Raji (cell line): ENCODE data around the gene FAM170A.

Experiments used
- POLR2A ChIP-seq: IDR thresholded peaks from 2 replicates; pipeline ENCODE4 v1.6.1; 2011; ENCODE audit warnings: low read depth, low read length, control low read depth; ENCODE audit not compliant: insufficient read depth

Gene FAM170A, protein sequence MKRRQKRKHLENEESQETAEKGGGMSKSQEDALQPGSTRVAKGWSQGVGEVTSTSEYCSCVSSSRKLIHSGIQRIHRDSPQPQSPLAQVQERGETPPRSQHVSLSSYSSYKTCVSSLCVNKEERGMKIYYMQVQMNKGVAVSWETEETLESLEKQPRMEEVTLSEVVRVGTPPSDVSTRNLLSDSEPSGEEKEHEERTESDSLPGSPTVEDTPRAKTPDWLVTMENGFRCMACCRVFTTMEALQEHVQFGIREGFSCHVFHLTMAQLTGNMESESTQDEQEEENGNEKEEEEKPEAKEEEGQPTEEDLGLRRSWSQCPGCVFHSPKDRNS

DNA sequence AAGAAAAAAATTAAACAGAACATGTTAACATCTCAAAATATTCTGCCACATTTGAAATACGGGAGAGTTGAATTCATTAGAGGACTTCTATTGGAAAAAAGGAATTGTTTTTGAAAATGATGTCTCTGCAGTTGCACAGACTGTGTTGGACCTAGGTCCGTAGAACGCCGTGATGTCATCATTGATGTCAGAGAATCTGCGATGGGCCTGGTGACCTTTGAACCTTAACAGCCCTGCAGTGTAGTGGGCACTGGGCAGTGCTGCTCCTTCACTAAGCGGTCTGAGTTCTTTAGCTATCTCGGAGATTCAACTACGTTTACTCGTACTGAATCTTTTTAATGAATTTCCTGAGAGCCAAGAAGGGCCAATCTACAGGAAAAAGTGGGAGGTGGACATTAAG lies at the start of gene FAM170A:
FAM170A (plus strand) TSS at position 220 of the 400 bp plus-strand sequence. CDS start 211 bp downstream, outside the sequence.
- no peak for TF ChIP-seq POLR2A

DNA sequence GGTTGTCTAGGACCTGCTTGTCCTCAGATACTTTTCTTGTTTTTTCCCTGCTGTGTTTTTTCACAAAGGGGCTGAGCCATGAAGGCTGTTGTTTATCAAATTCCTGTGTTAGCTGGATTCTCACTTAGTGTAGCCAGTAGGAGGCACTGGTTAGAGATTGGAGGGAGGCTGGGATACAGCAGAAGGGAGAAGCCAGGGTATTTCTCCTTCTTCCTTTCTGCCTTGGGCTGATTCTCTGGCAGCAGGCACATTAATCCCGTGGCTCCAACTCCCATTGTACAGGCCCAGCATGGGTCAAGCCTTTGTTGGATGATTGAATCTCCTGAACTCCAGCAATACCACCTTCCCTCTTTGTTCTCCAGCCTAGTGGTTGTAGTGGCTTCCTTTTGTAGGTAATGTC lies 46.4 kb upstream of the FAM170A start:
- no peak for TF ChIP-seq POLR2A

DNA sequence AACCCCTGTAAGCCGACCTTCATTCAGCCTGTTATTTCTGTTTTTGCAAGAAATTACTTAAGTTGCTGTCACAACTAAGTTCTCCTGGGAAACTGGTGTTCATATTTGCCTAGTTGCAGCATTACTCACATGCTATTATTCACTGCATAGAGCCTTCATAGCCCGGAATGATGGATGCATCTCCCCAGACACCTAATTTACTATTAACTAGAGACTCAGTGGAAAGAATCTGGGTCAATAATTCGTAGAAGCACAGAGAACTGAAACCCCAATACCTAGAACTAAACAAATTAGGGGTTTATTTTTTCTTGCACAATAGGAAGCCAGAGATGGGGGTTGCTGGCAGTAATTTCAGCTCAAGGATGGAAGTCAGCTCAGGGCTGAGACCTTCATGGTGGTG lies 45.7 kb upstream of the FAM170A start:
- no peak for TF ChIP-seq POLR2A

DNA sequence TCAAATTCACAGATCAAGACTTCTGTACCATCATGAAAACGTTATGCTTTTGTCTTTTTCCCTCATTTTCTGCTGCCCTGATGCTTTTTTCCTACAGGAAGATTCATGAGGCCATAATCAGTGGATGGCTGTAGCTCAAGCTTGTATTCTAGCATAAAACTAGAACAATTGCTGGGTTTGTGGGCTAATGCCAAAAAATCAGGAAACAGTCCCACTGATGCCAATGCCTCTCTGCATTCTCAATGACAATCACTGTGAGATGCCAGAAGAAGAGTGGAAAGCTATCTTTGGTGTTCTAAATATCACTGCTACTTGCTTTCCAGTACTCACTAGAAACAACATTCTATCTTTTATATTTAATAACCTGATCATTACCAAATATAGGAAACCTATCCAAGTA lies 33.3 kb upstream of the FAM170A start:
- TF ChIP-seq POLR2A = no peak

DNA sequence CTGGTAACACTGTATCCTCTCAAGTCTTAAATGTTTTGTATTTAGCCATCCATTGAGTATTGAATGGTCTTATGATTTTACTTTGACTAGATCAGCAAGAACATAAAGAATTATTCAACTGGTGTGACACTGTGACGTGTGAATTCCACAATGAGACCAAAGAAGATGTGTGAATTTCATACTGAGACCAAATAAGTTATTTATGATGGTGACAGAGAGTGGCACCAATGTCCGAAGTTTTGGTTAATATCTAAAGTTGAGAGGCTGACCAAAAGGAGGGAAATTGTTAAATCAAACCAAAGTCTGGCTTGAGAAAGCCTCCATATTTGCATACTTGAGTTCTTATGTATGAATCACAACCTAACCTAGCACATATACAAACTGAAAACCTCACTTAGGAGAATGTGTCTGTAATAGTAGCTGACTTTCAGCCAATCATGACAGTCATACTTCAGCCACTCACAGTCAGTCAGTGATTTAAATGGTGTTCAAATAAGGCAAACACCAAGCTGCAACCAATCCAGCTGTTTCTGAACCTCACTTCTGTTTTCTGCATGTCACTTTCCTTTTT lies 31.5 kb upstream of the FAM170A start:
- no peak for TF ChIP-seq POLR2A

DNA sequence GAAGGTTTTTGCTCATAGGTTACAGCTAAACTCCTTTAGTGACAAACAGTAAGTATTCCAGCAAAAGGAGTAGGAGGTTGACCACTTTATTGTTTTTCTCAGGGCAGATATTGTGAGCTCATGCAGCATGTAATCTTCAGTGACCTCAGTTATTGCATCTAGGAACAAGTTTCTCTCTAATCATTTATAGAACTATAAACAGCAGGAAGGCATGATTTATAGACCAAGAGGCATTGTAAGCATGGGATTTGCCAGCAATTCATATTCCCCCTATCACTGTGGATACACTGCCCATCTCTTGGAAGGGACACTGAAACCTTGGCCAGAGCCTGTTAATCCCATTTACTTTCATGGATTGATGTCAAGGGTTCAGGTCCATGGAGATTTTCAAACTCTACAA lies 15.4 kb upstream of the FAM170A start:
- TF ChIP-seq POLR2A = no peak

DNA sequence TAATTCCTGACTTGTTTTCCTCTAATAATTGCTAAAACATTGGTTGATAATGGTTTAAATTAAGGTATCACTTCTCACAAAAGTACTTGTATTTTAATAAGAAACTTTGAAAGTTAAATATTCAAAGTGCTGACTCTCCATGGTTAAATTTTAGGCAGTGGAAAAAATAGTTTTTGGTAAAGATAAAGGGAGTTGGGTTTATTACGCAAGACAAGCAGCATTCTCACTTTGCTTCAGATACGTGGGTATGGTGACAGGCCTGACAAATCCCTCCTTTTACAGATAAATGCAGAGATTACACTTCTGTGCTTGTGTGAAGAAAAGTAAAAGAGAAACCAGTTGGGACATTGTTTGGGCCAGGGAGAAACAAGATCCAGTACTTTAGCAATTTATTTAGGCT lies 14.5 kb upstream of the FAM170A start:
- no peak for TF ChIP-seq POLR2A

DNA sequence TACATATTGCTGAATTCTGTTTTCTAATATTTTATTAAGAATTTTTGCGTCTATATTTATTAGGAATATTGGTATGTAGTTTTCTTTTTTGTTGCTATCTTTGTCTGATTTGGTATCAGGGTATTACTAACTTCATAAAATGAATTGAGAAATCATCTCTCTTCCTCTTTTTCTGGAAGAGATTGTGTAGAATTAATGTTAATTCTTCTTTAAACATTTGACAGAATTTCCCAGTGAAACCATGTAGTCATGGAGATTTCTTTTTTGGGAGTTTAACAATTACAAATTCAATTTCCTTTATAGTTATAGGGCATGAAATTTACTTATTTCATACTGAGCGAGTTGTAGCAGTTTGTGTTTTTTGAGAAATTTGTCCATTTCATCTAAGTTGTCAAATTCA lies 3.3 kb upstream of the FAM170A start:
- TF ChIP-seq POLR2A = no peak

DNA sequence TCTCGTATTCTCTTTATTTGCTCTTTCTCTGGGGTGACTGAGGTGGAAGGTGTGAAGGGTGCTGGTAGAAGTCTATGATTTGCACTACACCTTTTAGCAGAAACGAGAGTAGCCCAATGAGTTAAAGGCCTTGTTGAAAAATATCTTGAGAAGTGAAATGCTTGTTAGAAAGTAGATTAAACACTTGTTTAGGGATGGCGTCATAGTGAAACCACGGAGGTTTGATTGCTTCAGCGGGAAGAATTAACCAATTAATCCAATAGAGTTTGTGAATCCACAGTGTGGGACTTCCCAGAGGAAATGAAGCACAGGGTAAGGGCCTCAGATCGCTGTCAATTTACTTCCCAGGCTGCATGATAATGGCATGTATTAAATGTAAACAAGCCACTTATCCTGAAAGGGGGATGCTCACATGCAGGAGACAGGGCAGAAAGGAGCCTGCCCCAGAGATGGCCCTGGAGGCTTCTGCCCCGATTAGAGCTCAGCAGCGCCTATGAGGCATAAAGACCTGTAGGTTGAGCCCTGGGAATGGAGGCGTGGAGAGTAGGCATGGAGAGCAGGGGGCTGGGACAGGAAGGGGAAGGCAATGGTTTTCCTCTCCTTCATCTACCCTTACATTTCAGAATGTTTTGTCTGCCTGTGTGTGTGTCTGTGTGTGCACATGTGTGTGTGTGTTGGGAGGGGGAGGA lies 1.5 kb downstream of the FAM170A start:
- no peak for TF ChIP-seq POLR2A

DNA sequence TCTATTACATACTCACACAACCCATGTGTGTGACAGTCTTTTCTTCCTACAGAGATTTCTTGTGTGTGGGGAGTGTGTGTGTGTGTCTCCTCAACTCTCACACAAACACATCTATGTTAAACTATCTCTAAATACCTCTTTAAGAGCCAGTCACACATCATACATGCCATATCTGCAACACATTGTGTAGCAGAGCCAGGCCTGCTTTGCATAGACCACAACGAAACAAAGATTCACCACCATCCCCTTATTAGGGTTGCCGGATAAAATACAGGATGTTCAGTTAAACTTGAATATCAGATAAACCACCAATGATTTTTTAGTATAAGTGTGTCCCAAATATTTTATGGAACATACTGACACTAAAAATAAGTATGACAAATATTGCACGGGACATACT lies 2.3 kb downstream of the FAM170A start:
- no peak for TF ChIP-seq POLR2A

DNA sequence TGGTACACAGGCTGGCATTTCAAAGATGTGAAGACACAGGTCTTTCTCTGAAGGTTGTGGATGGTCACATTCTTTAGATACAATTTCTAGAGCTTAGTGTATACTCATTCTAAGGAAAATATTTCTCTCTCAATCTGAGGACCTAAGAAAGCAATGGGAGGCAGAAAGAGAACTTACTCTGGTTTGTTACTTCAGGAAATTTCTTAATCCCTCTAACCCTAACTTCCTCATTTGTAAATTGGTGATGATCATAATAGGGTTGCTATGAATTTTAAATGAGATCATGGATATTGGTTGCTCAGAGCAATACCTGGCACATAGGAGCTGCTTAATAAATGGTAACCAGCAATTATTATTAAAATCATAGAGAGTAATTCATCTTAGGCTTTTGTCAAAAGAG lies 22.1 kb downstream of the FAM170A start:
- TF ChIP-seq POLR2A = no peak

DNA sequence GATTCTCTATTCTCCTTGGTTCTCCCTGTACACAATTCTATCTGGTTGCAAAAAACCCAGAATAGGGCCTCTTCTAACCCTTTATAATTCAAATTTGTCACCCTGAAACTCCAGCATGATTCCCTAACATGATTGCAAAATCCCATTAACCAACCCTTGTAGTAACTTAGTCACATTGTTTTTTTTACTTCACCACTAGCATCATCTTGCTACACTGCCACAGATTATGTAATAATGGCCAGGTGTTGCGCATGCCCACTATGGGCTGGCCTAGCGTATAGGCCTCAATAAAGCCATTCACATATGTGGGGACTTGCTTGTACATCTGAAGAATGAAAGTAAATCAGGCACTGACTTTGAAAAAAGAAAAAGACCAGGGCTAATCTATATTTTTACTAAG lies 25.7 kb downstream of the FAM170A start:
- no peak for TF ChIP-seq POLR2A

DNA sequence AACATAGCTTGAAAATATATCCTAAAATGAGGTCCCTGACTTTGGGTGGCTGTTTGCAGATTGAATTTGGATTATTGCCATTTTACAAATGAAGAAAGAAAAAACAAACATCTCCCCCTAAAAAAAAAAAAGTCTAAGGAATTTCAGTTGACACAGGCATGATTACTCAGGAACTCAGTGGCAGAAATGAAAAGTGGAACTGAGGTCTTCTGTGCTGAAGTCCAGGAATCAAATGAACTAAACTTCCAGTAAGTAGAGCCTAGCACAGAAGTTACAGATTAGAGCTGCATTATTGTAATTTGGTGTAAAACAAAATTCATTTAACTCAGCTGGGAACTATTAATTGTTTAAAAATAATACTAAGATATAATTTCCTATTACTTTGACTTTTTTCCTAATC lies 26.7 kb downstream of the FAM170A start:
- no peak for TF ChIP-seq POLR2A

DNA sequence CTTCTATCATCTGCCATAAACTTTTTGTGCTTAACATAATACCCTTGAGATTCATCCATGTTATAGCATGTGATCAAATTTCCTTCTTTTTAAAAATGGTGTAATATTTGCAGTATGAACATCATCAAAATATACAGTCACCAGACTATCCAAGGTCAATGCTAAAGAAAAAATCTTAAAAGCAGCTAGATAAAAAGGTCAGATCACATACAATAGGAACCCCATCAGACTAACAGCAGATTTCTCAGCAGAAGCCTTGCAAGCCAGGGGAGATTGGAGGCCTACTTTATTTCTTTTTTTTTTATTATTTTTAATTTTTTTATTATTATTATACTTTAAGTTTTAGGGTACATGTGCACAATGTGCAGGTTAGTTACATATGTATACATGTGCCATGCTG lies 37.2 kb downstream of the FAM170A start:
- no peak for TF ChIP-seq POLR2A

DNA sequence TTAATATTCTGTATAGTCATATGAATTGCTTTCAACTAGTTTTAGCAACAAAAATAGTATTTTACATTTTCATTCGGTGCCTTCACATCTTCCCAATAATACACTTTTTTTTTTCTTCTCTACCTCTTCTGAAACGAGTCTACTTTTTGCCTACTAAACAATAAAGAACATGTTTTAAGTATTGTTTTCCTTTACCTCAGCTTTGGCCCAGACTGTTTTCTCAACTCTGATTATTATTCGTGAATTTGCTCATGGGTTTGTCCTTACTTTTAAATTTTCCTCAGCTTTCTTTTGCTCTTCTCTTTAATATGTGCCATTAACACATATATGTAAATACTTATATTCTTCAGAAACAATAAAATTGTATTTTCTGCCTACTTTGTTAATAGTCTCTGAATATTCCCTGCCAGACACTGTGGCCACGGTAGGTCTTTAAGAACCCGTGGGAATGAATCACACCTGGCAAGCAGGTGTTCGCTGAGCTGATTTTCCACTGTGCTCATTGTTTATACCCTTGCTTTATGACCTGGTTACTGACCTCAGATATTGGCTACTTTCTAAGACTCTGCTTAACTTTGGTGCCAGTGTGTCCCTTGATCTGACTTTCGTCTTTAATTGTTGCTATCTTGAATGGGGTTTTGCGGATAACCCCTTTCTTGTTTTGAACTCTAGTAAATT lies 49.1 kb downstream of the FAM170A start:
- TF ChIP-seq POLR2A = no peak

DNA sequence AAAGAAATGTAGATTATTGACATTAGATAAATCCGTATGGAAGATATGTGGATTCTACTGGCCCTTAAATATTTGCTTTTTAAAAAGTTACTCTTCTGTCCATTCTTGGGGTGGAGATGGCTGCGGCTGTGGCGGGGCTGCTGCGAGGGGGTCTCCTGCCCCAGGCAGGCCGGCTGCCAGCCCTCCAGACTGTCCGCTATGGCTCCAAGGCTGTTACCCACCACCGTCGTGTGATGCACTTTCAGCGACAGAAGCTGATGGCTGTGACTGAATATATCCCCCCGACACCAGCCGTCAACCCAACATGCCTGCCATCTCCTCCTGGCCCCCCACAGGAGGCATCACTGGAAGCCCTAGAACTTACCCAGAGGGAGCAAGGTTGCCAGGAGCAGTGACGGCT lies 50.7 kb downstream of the FAM170A start:
- TF ChIP-seq POLR2A = no peak

DNA sequence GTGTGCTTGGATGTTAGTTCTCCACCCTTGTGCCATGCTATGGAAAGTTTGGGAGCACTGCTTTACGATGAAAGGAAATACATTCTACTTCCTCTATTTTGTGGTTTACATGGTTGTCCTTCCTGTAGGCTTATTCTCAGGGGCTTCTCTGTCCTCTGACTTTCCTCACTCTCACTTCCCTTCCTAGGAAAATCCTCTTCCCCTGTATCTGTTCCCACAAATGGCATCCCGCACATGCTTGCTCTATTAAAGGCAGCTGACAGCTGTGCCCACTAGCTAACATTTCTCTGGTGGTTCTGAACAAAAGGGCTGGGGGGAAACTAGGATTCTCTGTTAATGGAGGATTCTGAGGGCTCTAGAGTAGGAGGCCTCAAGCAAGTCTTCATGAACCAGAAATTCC lies 52.4 kb downstream of the FAM170A start:
- no peak for TF ChIP-seq POLR2A

DNA sequence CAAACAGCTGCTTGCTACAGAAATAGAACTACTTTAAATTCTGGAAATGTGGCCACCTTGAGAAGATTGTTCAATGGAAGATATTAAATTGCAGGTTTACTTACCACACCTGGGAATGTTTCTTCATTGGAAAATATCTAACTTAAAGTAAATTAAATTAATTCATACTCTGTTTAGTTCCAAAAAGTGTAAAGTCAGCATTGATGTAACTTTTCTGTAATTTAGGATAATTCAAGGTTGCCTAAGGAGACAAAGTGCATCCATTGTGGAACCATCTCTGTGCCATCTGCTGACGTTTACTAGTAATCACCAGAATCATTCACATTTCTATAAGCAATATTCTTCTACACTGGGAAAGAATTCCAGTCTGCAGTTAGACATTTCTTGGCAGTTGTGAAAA lies 53.0 kb downstream of the FAM170A start:
- TF ChIP-seq POLR2A = no peak
